Inferior parietal cortex (tissue), 1 donor: ENCODE measurements around the gene ESRRB.
"Not testable (repeated sequence)": the region's sequence is repeated elsewhere in the genome, so short reads cannot be mapped to it uniquely, and the experiment has no call there.

Source experiments
- DNase-seq: peaks from one replicate; pipeline ENCODE4 v3.0.0-alpha.2; 2016; ENCODE audit errors: extremely low spot score

The ESRRB gene

GRCh38 chr14:76497550-76498462 lies 121.9 kb downstream of the ESRRB start:
- DNase-seq, result no peak

- DNase-seq, result no peak
These were observed 122.6 kb downstream of the ESRRB start for GRCh38 chr14:76498463-76498935.

GRCh38 chr14:76498976-76499375 lies 123.0 kb downstream of the ESRRB start:
- DNase-seq, result no peak

- DNase-seq, result no peak
These were observed 123.5 kb downstream of the ESRRB start for GRCh38 chr14:76499399-76499798.

- no peak for DNase-seq
These were observed 124.1 kb downstream of the ESRRB start for GRCh38 chr14:76500011-76500410.

- DNase-seq, result no peak
These were observed 124.5 kb downstream of the ESRRB start for GRCh38 chr14:76500480-76500879.

- no peak for DNase-seq
These were observed 125.3 kb downstream of the ESRRB start for GRCh38 chr14:76501156-76501720.

- DNase-seq, result no peak
These were observed 126.3 kb downstream of the ESRRB start for GRCh38 chr14:76502219-76502618.

- no peak for DNase-seq
These were observed 126.7 kb downstream of the ESRRB start for GRCh38 chr14:76502638-76503037.

- DNase-seq, result no peak
These were observed 133.4 kb downstream of the ESRRB start for GRCh38 chr14:76509311-76509710.

- no peak for DNase-seq
These were observed 134.2 kb downstream of the ESRRB start for GRCh38 chr14:76510181-76510580.

- DNase-seq, result peak; percentile 5
These were observed 138.5 kb downstream of the ESRRB start for GRCh38 chr14:76514213-76514998.

- no peak for DNase-seq
These were observed 140.9 kb downstream of the ESRRB start for GRCh38 chr14:76516884-76517283.

GRCh38 chr14:76518366-76518765 lies 142.4 kb downstream of the ESRRB start:
- no peak for DNase-seq

- no peak for DNase-seq
These were observed 149.3 kb downstream of the ESRRB start for GRCh38 chr14:76525106-76525821.

- DNase-seq, result no peak
These were observed 155.1 kb downstream of the ESRRB start for GRCh38 chr14:76531085-76531484.

GRCh38 chr14:76531821-76532318 lies 155.9 kb downstream of the ESRRB start:
- no peak for DNase-seq

GRCh38 chr14:76536636-76537035 lies 160.7 kb downstream of the ESRRB start:
- not testable (repeated sequence) for DNase-seq

GRCh38 chr14:76537906-76538647 lies 162.1 kb downstream of the ESRRB start:
- DNase-seq, result no peak

- no peak for DNase-seq
These were observed 162.7 kb downstream of the ESRRB start for GRCh38 chr14:76538648-76539008.

- DNase-seq, result no peak
These were observed 163.2 kb downstream of the ESRRB start for GRCh38 chr14:76539130-76539529.
